ENCODE results near the gene C1QTNF8. TPM values are rescaled to one million over a fixed set of nuclear protein-coding genes. Genes with fewer than 3 reads are reported as not detected.

The C1QTNF8 gene
- total RNA-seq, 1 experiment from 2014 or later: 0.27 TPM

DNA sequence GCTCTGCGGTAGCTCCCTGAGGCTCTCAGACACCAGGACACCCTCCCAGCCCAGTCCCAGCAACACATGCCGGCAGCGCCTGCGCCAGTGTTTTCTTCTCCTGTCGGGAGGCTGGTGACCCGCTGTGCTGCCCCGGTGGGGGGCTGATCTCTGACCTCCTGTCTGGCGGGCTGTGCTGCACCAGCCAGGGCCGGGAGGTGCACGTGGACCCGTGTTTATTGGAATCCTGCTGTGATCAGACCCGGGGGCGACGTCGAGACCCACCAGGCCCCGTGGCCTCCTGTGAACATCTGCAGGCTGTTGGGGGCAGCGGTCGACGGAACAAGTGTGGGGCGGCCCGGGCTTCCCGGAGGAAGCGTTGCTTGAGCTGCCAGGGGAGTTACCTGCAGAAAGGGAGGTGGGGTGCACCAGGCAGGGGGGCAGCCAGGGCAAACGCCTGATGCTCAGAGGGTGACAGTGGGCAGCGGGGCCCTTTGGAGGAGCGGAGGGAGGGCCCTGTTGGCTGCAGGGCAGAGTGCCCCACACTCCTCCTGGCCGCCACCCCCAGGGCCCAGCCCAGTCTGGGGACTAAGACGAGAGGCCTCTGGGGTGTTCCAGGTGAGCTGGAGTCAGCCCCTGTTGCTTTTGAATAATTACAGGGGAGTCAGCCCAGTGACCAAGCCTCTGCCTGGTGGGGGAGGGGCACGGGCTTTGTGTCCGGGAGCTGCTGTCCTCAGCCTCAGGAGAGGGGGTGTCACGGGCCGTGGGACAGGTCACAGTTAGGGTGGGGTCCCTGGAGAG, 25.8 kb downstream of the C1QTNF8 start (continued):
- no peak for TF ChIP-seq FOSL1 (IDR thresholded peaks at IDR 0.05; ENCODE audit: low read depth)
- TF ChIP-seq RAD21 (IDR thresholded peaks at IDR 0.05; ENCODE audit: low read depth): no peak
- no peak for TF ChIP-seq ELF1 (IDR thresholded peaks at IDR 0.05; ENCODE audit: borderline replicate concordance, low read depth)
- no peak for TF ChIP-seq SP1 (IDR thresholded peaks at IDR 0.05; ENCODE audit: low read depth)

DNA sequence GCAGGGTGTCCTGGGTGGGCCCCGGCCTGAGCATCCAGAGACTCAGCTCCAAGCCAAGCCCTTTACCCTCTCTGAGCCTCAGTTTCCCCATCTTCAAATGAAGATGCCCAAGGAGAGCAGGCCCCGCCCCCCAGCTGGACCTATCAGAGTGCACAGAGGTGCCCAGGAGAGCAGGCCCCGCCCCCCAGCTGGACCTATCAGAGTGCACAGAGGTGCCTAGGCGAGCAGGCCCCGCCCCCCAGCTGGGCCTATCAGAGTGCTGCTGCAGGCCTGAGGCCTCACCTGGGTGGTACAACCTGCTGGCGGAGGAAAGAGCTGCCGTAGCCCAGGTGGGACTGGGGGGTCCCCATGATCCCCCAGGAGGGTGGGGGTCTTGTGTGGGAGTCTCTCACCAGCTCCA, 26.9 kb downstream of the C1QTNF8 start:
- DNase-seq (ENCODE audit: low read depth, low spot score) (no peak), ATAC-seq (peak; percentile 72)
- intact Hi-C loops (cut with micrococcal nuclease): no loop called here
- CTCF ChIA-PET: no interaction called here
- Histone ChIP-seq H2AFZ (ENCODE audit: low read depth, low read length, poor library complexity, severe bottlenecking) (no peak overlapping the region), H4K20me1 (ENCODE audit: insufficient read depth) (no peaks in the 10 kb centered on the region), H3K9me2 (ENCODE audit: insufficient read depth) (no peaks in the 10 kb centered on the region), H3K9me3 (ENCODE audit: control insufficient read depth in 1 of 2, insufficient read depth in 1 of 2, low read depth in 1 of 2, low read length in 2 of 2) (no peaks in the 10 kb centered on the region), H3K27me3 (ENCODE audit: insufficient read depth, low read length) (no peaks in the 10 kb centered on the region), H3K79me2 (ENCODE audit: insufficient read depth, low read length) (no peaks in the 10 kb centered on the region), H3K4me2 (ENCODE audit: low read length) (no peak overlapping the region), H3K27ac (ENCODE audit: low read depth, low read length) (no peak overlapping the region), H3K9ac (ENCODE audit: low read length) (no peak overlapping the region), H3K36me3 (ENCODE audit: control insufficient read depth in 1 of 2, insufficient read depth in 2 of 2, low read length in 2 of 2) (no peaks in the 10 kb centered on the region), H3K4me1 (ENCODE audit: control insufficient read depth in 1 of 2, insufficient read depth in 2 of 2, low read length in 2 of 2) (peaks cover 14 to 19% of the 10 kb centered on the region in 2 experiments; a peak in 3 of 4 replicates), H3K4me3 (replicated peaks in 1 of 2; ENCODE audit: low read depth in 1 of 2, low read length in 2 of 2) (no peak overlapping the region)
- POLR2A ChIA-PET: no interaction called here
- BruUV-seq (replicated peaks): no TSS peak
- TF ChIP-seq CBX3 (IDR thresholded peaks at IDR 0.05; ENCODE audit: low read depth): no peak
- TF ChIP-seq, protein P1, sequence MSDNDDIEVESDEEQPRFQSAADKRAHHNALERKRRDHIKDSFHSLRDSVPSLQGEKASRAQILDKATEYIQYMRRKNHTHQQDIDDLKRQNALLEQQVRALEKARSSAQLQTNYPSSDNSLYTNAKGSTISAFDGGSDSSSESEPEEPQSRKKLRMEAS (IDR thresholded peaks at IDR 0.05): no peak
- RAD21 ChIA-PET (ENCODE audit: low non-redundant PET in 1 of 2, low total read pairs in 2 of 2, uncharacterized antibody in 2 of 2, unreplicated experiment in 2 of 2): no interaction called here

- ATAC-seq (no peak), DNase-seq (ENCODE audit: low read depth, low spot score) (no peak)
- TF ChIP-seq ZNF274 (IDR thresholded peaks at IDR 0.05; ENCODE audit: low read depth, low read length): no peak
- TF ChIP-seq CEBPB (IDR thresholded peaks at IDR 0.05; ENCODE audit: low read depth): no peak
- TF ChIP-seq ZFX (IDR thresholded peaks at IDR 0.05): no peak
- TF ChIP-seq TCF7L2 (IDR thresholded peaks at IDR 0.05; ENCODE audit: borderline replicate concordance, extremely low read depth, insufficient read depth, insufficient read length): no peak
- TF ChIP-seq CBX3 (IDR thresholded peaks at IDR 0.05; ENCODE audit: low read depth): no peak
- TF ChIP-seq SP1 (IDR thresholded peaks at IDR 0.05; ENCODE audit: low read depth): no peak
- TF ChIP-seq POLR2A (IDR thresholded peaks at IDR 0.05; ENCODE audit: borderline replicate concordance, extremely low read depth, insufficient read depth, insufficient read length): no peak
- Histone ChIP-seq H3K4me3 (replicated peaks in 1 of 2; ENCODE audit: low read depth in 1 of 2, low read length in 2 of 2) (no peak overlapping the region), H3K4me1 (ENCODE audit: control insufficient read depth in 1 of 2, insufficient read depth in 2 of 2, low read length in 2 of 2) (peaks cover 10 to 23% of the 10 kb centered on the region in 2 experiments; a peak in 3 of 4 replicates), H3K27me3 (ENCODE audit: insufficient read depth, low read length) (no peaks in the 10 kb centered on the region), H3K79me2 (ENCODE audit: insufficient read depth, low read length) (no peaks in the 10 kb centered on the region), H3K9me2 (ENCODE audit: insufficient read depth) (no peaks in the 10 kb centered on the region), H3K9me3 (ENCODE audit: control insufficient read depth in 1 of 2, insufficient read depth in 1 of 2, low read depth in 1 of 2, low read length in 2 of 2) (no peaks in the 10 kb centered on the region), H3K4me2 (ENCODE audit: low read length) (no peak overlapping the region), H4K20me1 (ENCODE audit: insufficient read depth) (no peaks in the 10 kb centered on the region), H2AFZ (ENCODE audit: low read depth, low read length, poor library complexity, severe bottlenecking) (no peak overlapping the region), H3K27ac (ENCODE audit: low read depth, low read length) (no peak overlapping the region), H3K9ac (ENCODE audit: low read length) (no peak overlapping the region), H3K36me3 (ENCODE audit: control insufficient read depth in 1 of 2, insufficient read depth in 2 of 2, low read length in 2 of 2) (no peaks in the 10 kb centered on the region)
- POLR2A ChIA-PET: no interaction called here
- BruUV-seq (replicated peaks): no TSS peak
- RAD21 ChIA-PET (ENCODE audit: low non-redundant PET in 1 of 2, low total read pairs in 2 of 2, uncharacterized antibody in 2 of 2, unreplicated experiment in 2 of 2): no interaction called here
- intact Hi-C loops (cut with micrococcal nuclease): no loop called here
- CTCF ChIA-PET: no interaction called here
Observed at GRCh38 chr16:1068451-1068850, 27.6 kb downstream of the C1QTNF8 start.
